Right atrium auricular region (tissue), 2 donors: ENCODE data around the gene CFAP410. TPM values are rescaled to one million over a fixed set of nuclear protein-coding genes. Genes with fewer than 3 reads are reported as not detected.

Experiments used
- DNase-seq: peaks from one replicate; pipeline ENCODE4 v3.0.0-alpha.2; 2019; ENCODE audit warnings: low spot score
- H3K27ac ChIP-seq, 2 donors: fragments of 200-600 bp; sonication (generic); 1 replicate in 1 of 2; 2 replicates in 1 of 2; pipeline ENCODE4 v1.5.1; 2016 to 2019
- H3K27me3 ChIP-seq, 2 donors: fragments of 200-600 bp; sonication (generic); one replicate each; pipeline versions ENCODE4 v1.5.1 to v1.6.0; 2017 to 2019
- H3K36me3 ChIP-seq: fragments of 200-600 bp; sonication (generic); one replicate; pipeline ENCODE4 v1.5.1; 2016
- H3K4me1 ChIP-seq, 2 donors: fragments of 200-600 bp; sonication (generic); one replicate each; pipeline versions ENCODE4 v1.5.1 to v1.6.0; 2017 to 2019
- H3K4me3 ChIP-seq, 2 donors: fragments of 200-600 bp; sonication (generic); 1 replicate in 1 of 2; 2 replicates in 1 of 2; pipeline ENCODE4 v1.5.1; 2017 to 2019; ENCODE audit warnings: mild to moderate bottlenecking in 1 of 2, moderate library complexity in 1 of 2
- H3K9me3 ChIP-seq, 2 donors: fragments of 200-600 bp; sonication (generic); one replicate each; pipeline ENCODE4 v1.5.1; 2019
- CTCF ChIP-seq, 2 donors: fragments of 200-600 bp; sonication (generic); IDR thresholded peaks; one replicate each; pipeline ENCODE4 v1.5.1; 2019; ENCODE audit warnings: antibody characterized with exemption in 2 of 2
- total RNA-seq, 2 donors: library from RNA; depleted of rRNA; stranded (reverse); fragments of >200 nt; gene quantifications; one replicate each; pipeline ENCODE4 v1.1.0, GENCODE V29; 2016

CFAP410 gene
- total RNA-seq, 2 donors from 2014 or later = 21.4 to 23.2 TPM

- H3K4me1 ChIP-seq = peaks cover 0 to 9% of the 10 kb centered on the region in 2 donors
- DNase-seq = no peak
- H3K4me3 ChIP-seq = no peak overlapping the region
- no peaks in the 10 kb centered on the region for H3K27me3 ChIP-seq
- H3K27ac ChIP-seq = no peak overlapping the region
- TF ChIP-seq CTCF (IDR thresholded peaks at IDR 0.05) = no peak
- H3K36me3 ChIP-seq = no peaks in the 10 kb centered on the region
- no peaks in the 10 kb centered on the region for H3K9me3 ChIP-seq
Measured at GRCh38 chr21:44282370-44282769, 56.8 kb downstream of the CFAP410 start.

- H3K4me1 ChIP-seq = peaks cover 0 to 9% of the 10 kb centered on the region in 2 donors
- H3K9me3 ChIP-seq = no peaks in the 10 kb centered on the region
- no peak for TF ChIP-seq CTCF (IDR thresholded peaks at IDR 0.05)
- no peaks in the 10 kb centered on the region for H3K36me3 ChIP-seq
- H3K27ac ChIP-seq = no peak overlapping the region
- DNase-seq = no peak
- no peak overlapping the region for H3K4me3 ChIP-seq
- no peaks in the 10 kb centered on the region for H3K27me3 ChIP-seq
Measured at GRCh38 chr21:44281801-44282200, 57.4 kb downstream of the CFAP410 start.

GRCh38 chr21:44279354-44280260 is 59.6 kb downstream of the CFAP410 start:
- H3K36me3 ChIP-seq = no peaks in the 10 kb centered on the region
- no peak overlapping the region for H3K27ac ChIP-seq
- H3K27me3 ChIP-seq = no peaks in the 10 kb centered on the region
- TF ChIP-seq CTCF (IDR thresholded peaks at IDR 0.05) = no peak
- DNase-seq = no peak
- H3K4me1 ChIP-seq = no peaks in the 10 kb centered on the region
- H3K9me3 ChIP-seq = no peaks in the 10 kb centered on the region
- no peak overlapping the region for H3K4me3 ChIP-seq

Other genes starting within 250 kb of the CFAP410 start
- gene PWP2, start 232.0 kb downstream of the CFAP410 start, total RNA-seq = 10 to 100 TPM in 1 of 2 donors, 1 to 10 TPM in 1; 3.1 to 10.4 TPM
- gene GATD3, start 205.7 kb downstream of the CFAP410 start, total RNA-seq = 10 to 100 TPM; 10.5 TPM
- 1 to 10 TPM; 1.0 to 1.1 TPM for gene ICOSLG, start 98.4 kb downstream of the CFAP410 start, total RNA-seq
- not detected for gene DNMT3L, start 77.5 kb downstream of the CFAP410 start, total RNA-seq
- gene AIRE, start 53.5 kb downstream of the CFAP410 start, total RNA-seq = not detected
- 10 to 100 TPM; 28.0 to 45.7 TPM for gene PFKL, start 39.3 kb downstream of the CFAP410 start, total RNA-seq
- under 1 TPM; 0.75 to 0.89 TPM for gene TRPM2, start 14.2 kb upstream of the CFAP410 start, total RNA-seq
- gene LRRC3, start 116.1 kb upstream of the CFAP410 start, total RNA-seq = 1 to 10 TPM; 1.1 to 1.7 TPM
- gene KRTAP10-1, start 200.8 kb upstream of the CFAP410 start, total RNA-seq = not detected
- not detected for gene KRTAP10-2, start 212.1 kb upstream of the CFAP410 start, total RNA-seq
- not detected for gene KRTAP10-3, start 219.4 kb upstream of the CFAP410 start, total RNA-seq
- not detected for gene KRTAP10-4, start 234.3 kb upstream of the CFAP410 start, total RNA-seq
- gene KRTAP10-5, start 241.2 kb upstream of the CFAP410 start, total RNA-seq = not detected